ENCODE measurements around the gene CPNE2.

CPNE2 gene

DNA sequence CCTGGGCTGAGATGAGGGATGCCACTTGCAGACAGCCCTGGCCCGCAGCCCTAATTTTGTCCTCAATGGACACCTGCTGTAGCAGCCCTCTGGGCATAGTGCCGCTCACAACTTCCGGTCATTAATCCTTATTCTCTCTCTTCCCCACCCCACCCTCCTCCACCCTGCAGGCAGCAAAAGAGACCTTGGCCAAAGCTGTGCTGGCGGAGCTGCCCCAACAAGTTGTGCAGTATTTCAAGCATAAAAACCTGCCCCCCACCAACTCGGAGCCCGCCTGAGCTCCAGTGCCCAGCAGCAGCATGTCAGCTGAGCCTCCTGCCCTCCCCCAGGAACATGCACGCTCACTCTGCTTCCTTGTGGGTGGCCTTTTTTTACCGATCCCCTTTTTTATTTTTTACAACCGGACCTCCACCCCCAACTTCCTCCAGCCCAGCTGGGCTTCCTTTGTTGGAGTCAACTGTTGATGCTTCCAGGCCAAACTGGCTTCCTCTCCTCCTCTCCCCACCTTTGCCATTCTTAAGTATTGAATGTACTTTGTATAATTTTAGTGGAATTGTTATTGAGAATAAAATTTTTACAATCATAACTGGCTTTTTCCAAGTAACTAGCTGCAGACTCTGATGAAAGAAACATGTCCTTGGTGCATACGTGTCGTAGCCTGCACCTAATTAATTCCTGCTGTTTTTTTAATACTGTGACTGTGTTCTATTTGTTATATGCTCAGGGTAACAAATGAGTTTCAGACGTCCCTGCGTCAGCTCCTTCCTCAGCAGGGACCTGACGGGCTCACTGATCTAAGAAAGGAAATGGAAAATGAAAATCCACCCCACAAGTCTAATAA lies 55.2 kb downstream of the CPNE2 start:
- DNase-seq: no peak

DNA sequence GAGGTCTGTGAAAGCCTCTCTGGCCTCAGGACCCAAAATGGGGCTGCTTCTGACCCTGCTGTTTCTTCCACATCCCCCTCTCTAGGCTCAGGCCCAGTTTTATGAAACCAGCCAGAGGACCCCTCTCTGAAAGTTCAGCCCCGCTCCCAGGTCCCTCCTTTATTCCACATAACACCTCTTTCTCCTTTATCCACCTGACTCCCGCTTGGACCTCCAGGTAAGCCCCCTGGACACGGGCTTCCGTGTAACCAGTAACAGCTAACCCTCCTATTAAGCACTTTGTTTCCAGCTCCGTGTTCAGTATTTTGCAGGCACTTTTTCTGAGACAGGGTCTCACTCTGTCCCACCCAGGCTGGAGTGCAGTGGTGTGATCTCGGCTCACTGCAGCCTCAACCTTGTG lies 56.1 kb downstream of the CPNE2 start:
- no peak for DNase-seq

- no peak for DNase-seq
Measured at GRCh38 chr16:57149391-57149790, 57.0 kb downstream of the CPNE2 start.

- no peak for DNase-seq
Measured at GRCh38 chr16:57150682-57151330, 58.4 kb downstream of the CPNE2 start.

- no peak for DNase-seq
Measured at GRCh38 chr16:57151369-57151768, 59.0 kb downstream of the CPNE2 start.

DNA sequence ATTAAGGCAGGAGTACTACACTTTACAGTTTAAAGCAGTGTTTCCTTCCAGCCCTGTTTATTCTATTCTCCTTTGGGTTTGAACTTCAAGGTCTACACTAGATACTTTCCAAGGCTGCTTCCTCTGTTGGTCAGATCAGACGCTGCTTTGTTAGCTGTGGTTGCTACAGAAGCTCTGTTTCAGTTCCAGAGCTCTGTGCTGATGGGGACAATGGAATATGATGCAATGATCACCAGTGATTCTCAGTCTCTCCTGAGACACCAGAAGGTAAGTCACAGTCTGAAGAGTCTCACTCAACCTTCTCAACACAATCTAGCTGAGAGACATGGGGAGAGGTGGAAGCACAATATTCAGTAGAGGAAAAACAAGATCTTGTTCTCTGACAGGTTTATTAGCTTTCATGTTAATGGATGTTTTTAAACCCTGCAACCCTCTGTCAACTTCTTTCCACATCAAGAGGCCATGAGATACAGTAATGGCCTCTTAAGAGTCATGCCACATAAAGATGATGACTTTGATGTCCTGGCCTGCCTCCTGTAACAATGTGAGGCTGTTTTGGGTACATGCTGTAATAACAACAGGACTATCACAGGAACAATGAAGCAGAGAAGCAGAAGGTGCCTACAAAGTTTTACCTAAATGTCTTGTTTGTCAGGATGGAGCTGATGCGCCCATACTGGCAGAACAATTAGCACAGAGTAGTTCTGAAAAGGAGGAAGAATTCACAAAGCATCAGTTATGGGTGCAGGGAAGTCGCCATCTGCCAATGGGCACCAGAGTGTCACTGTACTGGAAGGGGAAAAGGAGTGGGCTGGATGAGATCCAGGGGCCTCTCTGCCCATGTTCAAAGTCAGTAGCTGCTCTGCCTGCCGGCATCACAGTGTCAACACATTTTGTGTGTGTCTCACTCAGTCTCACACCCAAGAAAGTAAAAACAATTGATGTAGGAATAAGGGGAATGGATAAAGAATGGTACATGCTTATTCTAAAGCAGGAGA lies 60.0 kb downstream of the CPNE2 start:
- DNase-seq: no peak

GRCh38 chr16:57153841-57154240 lies 61.5 kb downstream of the CPNE2 start:
- no peak for DNase-seq

DNA sequence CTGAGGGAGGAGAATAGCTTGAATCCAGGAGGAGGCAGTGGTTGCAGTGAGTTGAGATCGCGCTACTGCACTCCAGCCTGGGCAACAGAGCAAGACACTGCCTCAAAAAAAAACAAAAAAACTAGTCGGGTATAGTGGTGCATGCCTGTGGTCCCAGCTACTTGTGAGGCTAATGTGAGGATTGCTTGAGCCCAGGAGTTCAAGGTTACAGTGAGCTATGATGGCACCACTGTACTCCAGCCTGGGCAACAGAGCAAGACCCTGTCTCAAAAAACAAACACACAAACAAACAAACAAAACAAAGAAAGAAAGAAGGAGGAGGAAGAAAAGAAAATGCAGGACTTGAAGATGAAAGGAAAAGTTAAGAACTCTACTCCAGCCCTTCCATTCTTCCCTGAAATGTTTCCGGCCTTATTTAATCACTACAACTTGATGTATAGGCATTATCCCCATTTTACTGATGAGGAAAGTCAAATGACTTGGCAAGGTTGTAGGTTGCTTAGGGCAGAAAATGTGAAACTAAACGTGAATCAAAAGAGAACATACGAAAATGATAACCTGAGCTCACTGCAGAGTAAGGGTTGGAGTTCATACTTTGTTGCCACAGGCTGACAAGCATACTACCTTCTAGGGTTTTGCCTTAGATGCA lies 63.4 kb downstream of the CPNE2 start:
- DNase-seq: no peak

- DNase-seq: no peak
Measured at GRCh38 chr16:57156351-57156703, 63.9 kb downstream of the CPNE2 start.

DNA sequence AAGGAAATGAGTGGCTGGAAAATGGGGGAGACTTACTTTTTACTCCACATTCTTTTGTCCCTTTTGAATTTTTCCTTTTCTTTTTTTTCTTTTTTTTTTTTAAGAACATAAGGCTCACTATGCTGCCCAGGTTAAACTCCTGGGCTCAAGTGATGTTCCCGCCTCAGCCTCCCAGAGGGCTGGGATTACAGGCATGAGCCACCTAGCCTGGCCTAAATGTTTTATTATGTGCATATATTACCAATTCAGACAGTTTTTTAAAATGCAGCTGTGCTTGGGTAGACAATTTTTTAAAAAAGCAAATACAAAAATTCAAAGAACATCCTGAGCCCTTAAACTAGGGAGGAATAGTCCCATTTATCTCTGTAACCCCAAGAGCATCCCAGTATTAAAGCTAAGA lies 65.2 kb downstream of the CPNE2 start:
- no peak for DNase-seq

DNA sequence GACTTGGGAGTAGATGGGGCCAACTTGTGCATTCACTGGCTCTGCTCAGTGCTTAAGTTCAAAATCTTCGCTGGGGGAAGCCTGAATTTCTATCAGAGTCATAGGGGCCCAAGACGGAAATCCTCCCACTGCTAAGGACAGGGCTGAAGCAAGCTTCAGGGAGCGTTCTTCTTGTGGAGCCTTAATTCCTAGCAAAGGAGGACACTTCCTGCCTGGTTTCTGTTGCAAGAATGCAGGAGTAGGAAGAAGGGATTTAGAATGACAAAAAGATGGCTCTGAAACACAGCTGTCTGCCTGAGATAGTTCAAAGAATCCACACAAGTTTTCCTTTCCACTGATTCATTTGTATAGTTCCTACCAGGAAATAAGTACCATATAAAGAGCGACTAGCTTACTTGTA lies 67.1 kb downstream of the CPNE2 start:
- DNase-seq: no peak

DNA sequence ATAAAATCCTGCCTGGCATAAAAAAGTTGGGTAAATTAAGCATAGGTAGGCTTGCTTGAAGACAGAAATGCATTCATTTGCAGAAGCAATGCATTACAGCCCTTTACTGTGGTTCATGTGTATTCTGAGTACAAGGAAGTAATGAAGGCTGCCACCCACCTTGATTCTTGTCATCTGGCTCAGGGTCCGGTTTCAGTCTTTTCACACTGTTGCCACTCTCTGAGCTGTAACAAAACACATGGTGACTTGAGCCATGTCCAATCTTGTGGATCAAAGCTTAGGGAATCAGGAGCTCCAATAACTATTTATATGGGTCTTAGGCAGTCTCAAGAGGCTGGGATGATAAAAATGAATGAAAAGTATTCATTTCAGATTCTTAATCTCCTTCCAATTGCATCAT lies 71.5 kb downstream of the CPNE2 start:
- DNase-seq: no peak

DNA sequence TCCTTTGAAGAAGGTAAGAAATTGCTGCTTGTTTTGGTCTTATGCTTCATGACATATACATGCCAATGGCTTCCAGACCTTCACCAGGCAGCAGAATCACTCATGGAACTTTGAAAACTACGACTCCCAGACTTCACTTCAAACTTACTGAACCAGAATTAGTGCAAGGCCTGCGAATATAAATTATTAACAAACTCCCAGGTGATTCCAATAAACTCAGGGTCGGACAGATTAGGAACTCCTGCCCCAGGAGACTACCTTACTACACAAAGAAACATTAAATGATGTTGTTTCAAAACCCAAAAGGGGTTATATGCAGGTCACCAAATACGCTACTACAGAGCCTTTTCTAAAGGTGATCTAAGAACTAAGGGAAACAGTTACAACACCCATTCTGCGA lies 73.1 kb downstream of the CPNE2 start:
- DNase-seq: no peak

GRCh38 chr16:57165938-57166337 lies 73.6 kb downstream of the CPNE2 start:
- DNase-seq: peak; percentile 89

DNA sequence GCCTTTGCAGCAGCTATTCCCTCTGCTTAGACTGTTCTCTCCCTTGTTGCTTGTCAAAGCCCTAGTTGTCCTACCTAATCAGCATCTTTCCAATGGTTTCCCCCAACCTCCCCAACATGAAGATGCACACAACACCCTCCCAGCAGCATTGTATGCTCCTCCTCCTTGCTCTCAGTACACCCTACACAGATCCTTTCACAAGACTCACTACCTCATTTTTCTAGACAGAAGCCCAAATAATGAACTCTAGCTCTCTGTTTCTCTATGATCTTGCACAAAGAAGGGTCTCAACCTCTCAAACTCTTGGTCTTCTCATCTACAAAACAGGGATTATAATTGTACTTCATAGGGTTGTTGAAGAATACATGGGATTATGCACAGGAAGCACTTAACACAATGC lies 74.1 kb downstream of the CPNE2 start:
- DNase-seq: no peak

DNA sequence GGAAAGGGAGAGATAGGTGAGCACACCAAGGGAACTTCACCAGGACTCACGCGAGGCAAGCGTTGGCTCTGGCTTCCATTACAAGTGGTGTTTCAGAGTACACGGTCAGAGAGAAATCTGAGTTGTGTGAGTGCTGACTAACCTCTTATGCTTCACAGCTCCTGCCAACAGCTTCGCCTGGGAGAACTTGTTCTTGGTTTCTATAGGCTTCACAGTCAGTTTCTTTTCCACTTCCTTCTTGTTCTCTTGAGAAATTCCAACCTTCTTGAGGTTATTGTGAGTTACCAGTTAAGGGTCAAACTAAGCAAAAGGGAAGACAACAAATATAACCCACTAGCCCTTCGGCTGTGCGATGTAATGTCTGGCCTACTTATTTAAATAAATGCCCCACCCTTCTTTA lies 74.6 kb downstream of the CPNE2 start:
- DNase-seq: no peak

GRCh38 chr16:57167538-57167937 lies 75.2 kb downstream of the CPNE2 start:
- DNase-seq: no peak

- DNase-seq: peak; percentile 71
Measured at GRCh38 chr16:57167953-57168352, 75.6 kb downstream of the CPNE2 start.

- DNase-seq: no peak
Measured at GRCh38 chr16:57169327-57169726, 76.9 kb downstream of the CPNE2 start.

DNA sequence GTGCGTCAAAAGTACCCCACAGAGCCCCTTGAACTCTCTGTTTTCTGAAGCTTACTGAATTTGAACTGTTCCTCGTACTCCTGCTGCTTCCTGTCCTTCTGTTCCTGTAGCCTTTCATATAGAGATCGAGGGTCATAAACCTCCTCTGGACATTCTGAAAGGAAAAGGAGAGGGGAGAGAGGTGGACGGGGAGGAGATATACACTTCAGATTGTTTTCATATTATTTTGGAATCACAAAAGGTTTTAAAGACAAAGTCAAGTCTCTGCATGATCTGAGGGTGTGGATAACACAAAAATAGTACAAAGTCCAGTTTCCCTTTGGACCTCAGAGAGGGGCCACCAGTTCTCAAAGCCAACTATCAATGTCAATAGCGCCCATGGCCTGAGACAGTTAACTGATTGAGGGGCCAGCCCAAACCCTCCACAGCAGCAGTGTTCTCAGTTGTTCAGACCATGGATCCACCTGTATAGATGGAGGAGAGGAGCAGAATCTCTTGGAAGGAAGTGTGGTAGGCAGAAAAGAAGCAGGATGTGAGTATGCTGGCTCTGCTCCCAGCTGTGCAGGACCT lies 80.4 kb downstream of the CPNE2 start:
- DNase-seq: no peak

DNA sequence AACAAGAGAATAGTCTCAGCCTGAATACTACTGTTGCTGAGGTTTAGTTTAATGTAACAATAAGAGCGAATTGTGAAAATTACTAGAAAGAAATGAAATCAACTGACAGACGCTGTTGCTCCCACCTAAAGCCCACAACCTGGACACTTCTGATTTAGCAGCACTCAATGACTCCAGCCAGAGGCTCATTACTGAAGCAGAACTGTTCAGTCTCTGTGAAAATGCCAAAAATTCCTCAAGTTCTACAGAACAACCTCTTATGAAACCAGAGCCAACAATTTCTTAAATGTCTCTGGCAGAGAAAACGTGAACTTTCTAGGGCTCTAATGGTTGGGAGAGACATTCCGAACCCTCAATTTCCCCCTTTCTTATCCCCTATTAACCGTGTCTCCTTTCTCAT lies 83.5 kb downstream of the CPNE2 start:
- DNase-seq: no peak

GRCh38 chr16:57178196-57178595 lies 85.8 kb downstream of the CPNE2 start:
- no peak for DNase-seq

DNA sequence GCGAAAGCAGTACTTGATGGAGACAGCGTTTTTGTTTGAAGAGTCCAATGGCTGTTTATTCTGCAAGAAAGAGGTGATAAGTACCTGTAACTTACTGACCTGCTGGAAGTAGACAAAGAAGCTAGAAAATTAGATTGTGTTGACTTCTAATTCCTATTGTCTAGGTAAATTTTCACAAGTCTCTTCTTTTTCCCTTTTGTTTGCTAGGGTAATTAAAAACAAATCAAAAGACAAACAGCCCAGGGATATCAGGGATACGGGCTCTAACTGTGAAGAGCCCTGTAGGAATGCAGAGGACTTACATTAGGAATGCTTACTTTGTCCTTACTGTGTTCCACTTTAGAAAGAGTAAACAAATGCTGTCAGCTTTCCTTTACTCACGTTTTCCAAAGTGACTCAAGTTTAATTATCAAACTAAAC lies 86.4 kb downstream of the CPNE2 start:
- DNase-seq: no peak

Data from hematopoietic multipotent progenitor cell treated with erythropoietin and hydrocortisone succinate and interleukin-3 and kit ligand, for 8 days (in vitro differentiated cells).